GM12878 (cell line): ENCODE results near the gene RECQL5. TPM values are rescaled to one million over a fixed set of nuclear protein-coding genes. Genes with fewer than 3 reads are reported as not detected.
"Not testable (repeated sequence)": the region's sequence is repeated elsewhere in the genome, so short reads cannot be mapped to it uniquely, and the experiment has no call there.

ENCODE experiments used
- ATAC-seq: fragments of 200-7000 bp; cut with Tn5 transposase; 3 replicates; pipeline ENCODE4 v1.9.1; 2020; ENCODE audit warnings: mild to moderate bottlenecking, moderate library complexity
- BruUV-seq: library from RNA; stranded (reverse); fragments of 400-500 nt; replicated peaks from 2 replicates; lab custom pipeline; 2021; lab: Mats Ljungman, UMichigan
- CTCF ChIA-PET: fragments of 300-600 bp; sonication (Branson Sonifier 250); formaldehyde crosslinking; extraction: SDS; loops from one replicate; lab custom pipeline; 2021; ENCODE audit warnings: inconsistent platforms; lab: Yijun Ruan, JAX
- POLR2A ChIA-PET: fragments of 350-600 bp; formaldehyde crosslinking; extraction: SDS; loops from one replicate; lab custom pipeline; 2021; ENCODE audit warnings: inconsistent platforms; lab: Charles Lee
- RAD21 ChIA-PET: fragments of 300-600 bp; sonication (Branson Sonifier 250); formaldehyde crosslinking; loops from one replicate; lab custom pipeline; 2023; ENCODE audit warnings: antibody characterized with exemption; ENCODE audit not compliant: unreplicated experiment; lab: Charles Lee
- SMC1A ChIA-PET: fragments of 300-600 bp; sonication (Branson Sonifier 250); formaldehyde crosslinking; loops from one replicate; lab custom pipeline; 2023; ENCODE audit not compliant: unreplicated experiment, uncharacterized antibody; lab: Charles Lee
- DNase-seq: peaks from one replicate; pipeline ENCODE4 v3.0.0-alpha.2; 2011; ENCODE audit warnings: low read depth, low spot score
- FAIRE-seq: peaks from 3 replicates; lab custom pipeline; 2011; peaks lifted over from hg19 to GRCh38; lab: Jason Lieb, UNC
- H2AFZ ChIP-seq: 2 replicates; pipeline ENCODE4 v1.6.0; 2011; ENCODE audit warnings: low read depth, low read length, control low read depth; ENCODE audit not compliant: control insufficient read depth
- H3K27ac ChIP-seq: 2 replicates; pipeline ENCODE4 v1.5.1; 2011; ENCODE audit warnings: control low read depth; ENCODE audit not compliant: control insufficient read depth, insufficient read depth
- H3K27me3 ChIP-seq, 2 experiments: replicated peaks in 1 of 2; 2 replicates each; pipeline versions ENCODE4 v1.6.0 to v1.6.1; 2011; ENCODE audit warnings: low read length in 1 of 2; ENCODE audit not compliant: control insufficient read depth in 2 of 2, insufficient read depth in 2 of 2
- H3K36me3 ChIP-seq, 2 experiments: 2 replicates each; pipeline ENCODE4 v1.5.1; 2011; ENCODE audit warnings: low read length in 1 of 2; ENCODE audit not compliant: control insufficient read depth in 2 of 2, insufficient read depth in 2 of 2
- H3K4me1 ChIP-seq: 2 replicates; pipeline ENCODE4 v1.6.1; 2011; ENCODE audit warnings: mild to moderate bottlenecking, low read length, moderate library complexity, mixed read lengths; ENCODE audit not compliant: control insufficient read depth, insufficient read depth
- H3K4me2 ChIP-seq: 2 replicates; pipeline ENCODE4 v1.6.0; 2011; ENCODE audit warnings: control low read depth; ENCODE audit not compliant: control insufficient read depth, insufficient read depth
- H3K4me3 ChIP-seq: fragments of 200-600 bp; sonication (generic); 2 replicates; pipeline ENCODE4 v1.5.1; 2016
- H3K79me2 ChIP-seq: 2 replicates; pipeline ENCODE4 v1.6.0; 2011; ENCODE audit warnings: low read length; ENCODE audit not compliant: control insufficient read depth, insufficient read depth
- H3K9ac ChIP-seq: 2 replicates; pipeline ENCODE4 v1.8.0; 2011; ENCODE audit warnings: low read length, control low read depth, mixed read lengths; ENCODE audit not compliant: control insufficient read depth, insufficient read depth
- H3K9me3 ChIP-seq: replicated peaks from 3 replicates; pipeline ENCODE4 v1.5.1; 2011; ENCODE audit warnings: mild to moderate bottlenecking, low read length; ENCODE audit not compliant: control insufficient read depth, insufficient read depth
- H4K20me1 ChIP-seq: 2 replicates; pipeline ENCODE4 v1.6.0; 2011; ENCODE audit not compliant: control insufficient read depth, insufficient read depth
- BCL11A ChIP-seq: IDR thresholded peaks from 2 replicates; pipeline ENCODE4 v1.6.1; 2011; ENCODE audit warnings: low read depth, low read length
- BRCA1 ChIP-seq: IDR thresholded peaks from 2 replicates; pipeline ENCODE4 v1.6.1; 2011; ENCODE audit warnings: low read depth, low read length, improper control_type of control experiment
- CREM ChIP-seq: IDR thresholded peaks from 2 replicates; pipeline ENCODE4 v1.6.1; 2014; ENCODE audit warnings: antibody characterized with exemption, low read depth
- NBN ChIP-seq: fragments of 450-650 bp; IDR thresholded peaks from 2 replicates; pipeline ENCODE4 v1.6.1; 2016
- NR2F1 ChIP-seq: fragments of 450-650 bp; conservative IDR thresholded peaks from 2 replicates; pipeline ENCODE4 v1.6.1; 2017; ENCODE audit warnings: mild to moderate bottlenecking
- PAX5 ChIP-seq: IDR thresholded peaks from 2 replicates; pipeline ENCODE4 v1.6.1; 2011; ENCODE audit warnings: low read depth, low read length, borderline replicate concordance
- POLR2A ChIP-seq: IDR thresholded peaks from 2 replicates; pipeline ENCODE4 v1.6.1; 2011; ENCODE audit warnings: low read depth, mild to moderate bottlenecking, low read length
- RAD21 ChIP-seq: IDR thresholded peaks from 2 replicates; pipeline ENCODE4 v1.6.1; 2011; ENCODE audit warnings: mild to moderate bottlenecking, low read depth, low read length, moderate library complexity; ENCODE audit not compliant: insufficient read depth
- RUNX3 ChIP-seq: IDR thresholded peaks from 2 replicates; pipeline ENCODE4 v1.6.1; 2012; ENCODE audit warnings: low read length, inconsistent platforms
- SP1 ChIP-seq: IDR thresholded peaks from one replicate; pipeline ENCODE4 v1.6.1; 2011; ENCODE audit warnings: low read depth, low read length
- WGBS: methylation state at CpG from one replicate; pipeline ENCODE4 v1.1.6; 2016; ENCODE audit warnings: low lambda C conversion rate; ENCODE audit not compliant: insufficient replicate concordance, insufficient coverage; ENCODE audit errors: missing lambda C conversion rate; 5-methylcytosine and 5-hydroxymethylcytosine counted together
- in situ Hi-C: fragments of 300-500 bp; cut with MboI; formaldehyde crosslinking; loops from 9 replicates; pipeline ENCODE4 v1.14.3; 2018; ENCODE audit warnings: mixed read lengths
- intact Hi-C: fragments of 100-400 bp; cut with micrococcal nuclease; formaldehyde crosslinking; loops from one replicate; pipeline ENCODE4 v1.14.2; 2022; ENCODE audit not compliant: unreplicated experiment
- polyA plus RNA-seq, 11 experiments: library from polyadenylated mRNA; depleted of rRNA in 4 of 11; unstranded in 6 of 11; stranded (reverse) in 5 of 11; fragments of >200 nt; fragmentation: Nextera tagmentation in 4 of 11; fragmentation: Illumina TruSeq in 1 of 11; extraction: Ambion mirVana in 4 of 11; extraction: Trizol in 1 of 11; gene quantifications; 1 replicate in 1 of 11; 2 replicates in 10 of 11; pipeline versions ENCODE4 v1.2.1 to v1.2.3, GENCODE V29; 2011 to 2016; ENCODE audit warnings: inconsistent platforms in 2 of 11, missing spikeins in 2 of 11, low read depth in 1 of 11
- total RNA-seq, 4 experiments: library from RNA; depleted of rRNA in 3 of 4; stranded (reverse); fragments of >200 nt in 3 of 4; fragmentation: Illumina TruSeq in 1 of 4; extraction: Trizol in 1 of 4; gene quantifications; 2 replicates each; pipeline versions ENCODE4 v1.2.1 to v1.2.3, GENCODE V29; 2013 to 2021
- TF ChIP-seq, protein P1 (sequence below): IDR thresholded peaks from 2 replicates; pipeline ENCODE4 v1.6.1; 2012; ENCODE audit warnings: mild to moderate bottlenecking, low read depth, low read length

RECQL5 gene
- total and polyA plus RNA-seq, 10 of the 15 experiments (the other 5 are each of a cell fraction or from before 2014, with no cell fraction given), result 3.6 to 30.6 (median 20.1) TPM

DNA sequence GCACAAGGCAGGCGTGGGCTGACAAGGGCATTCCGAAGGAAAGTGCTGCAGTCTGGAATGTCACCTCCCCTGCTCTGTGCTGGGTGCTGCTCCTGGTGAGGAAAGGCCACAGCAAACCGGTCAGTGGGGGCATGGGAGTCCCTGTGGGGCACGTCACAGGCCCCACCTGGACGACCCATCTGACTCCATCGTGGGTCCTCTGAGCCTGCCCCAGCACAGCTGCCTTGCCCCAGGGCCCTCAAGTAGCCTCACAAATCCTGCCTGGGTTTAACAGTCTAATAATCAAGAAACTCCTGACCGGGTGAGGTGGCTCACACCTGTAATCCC lies 82.1 kb downstream of the RECQL5 start (continued):
- TF ChIP-seq BCL11A (no peak), BRCA1 (no peak), NR2F1 (no peak), RAD21 (no peak), RUNX3 (no peak), PAX5 (no peak), NBN (no peak), CREM (no peak), POLR2A (no peak), SP1 (no peak)
- TF ChIP-seq, protein P1, sequence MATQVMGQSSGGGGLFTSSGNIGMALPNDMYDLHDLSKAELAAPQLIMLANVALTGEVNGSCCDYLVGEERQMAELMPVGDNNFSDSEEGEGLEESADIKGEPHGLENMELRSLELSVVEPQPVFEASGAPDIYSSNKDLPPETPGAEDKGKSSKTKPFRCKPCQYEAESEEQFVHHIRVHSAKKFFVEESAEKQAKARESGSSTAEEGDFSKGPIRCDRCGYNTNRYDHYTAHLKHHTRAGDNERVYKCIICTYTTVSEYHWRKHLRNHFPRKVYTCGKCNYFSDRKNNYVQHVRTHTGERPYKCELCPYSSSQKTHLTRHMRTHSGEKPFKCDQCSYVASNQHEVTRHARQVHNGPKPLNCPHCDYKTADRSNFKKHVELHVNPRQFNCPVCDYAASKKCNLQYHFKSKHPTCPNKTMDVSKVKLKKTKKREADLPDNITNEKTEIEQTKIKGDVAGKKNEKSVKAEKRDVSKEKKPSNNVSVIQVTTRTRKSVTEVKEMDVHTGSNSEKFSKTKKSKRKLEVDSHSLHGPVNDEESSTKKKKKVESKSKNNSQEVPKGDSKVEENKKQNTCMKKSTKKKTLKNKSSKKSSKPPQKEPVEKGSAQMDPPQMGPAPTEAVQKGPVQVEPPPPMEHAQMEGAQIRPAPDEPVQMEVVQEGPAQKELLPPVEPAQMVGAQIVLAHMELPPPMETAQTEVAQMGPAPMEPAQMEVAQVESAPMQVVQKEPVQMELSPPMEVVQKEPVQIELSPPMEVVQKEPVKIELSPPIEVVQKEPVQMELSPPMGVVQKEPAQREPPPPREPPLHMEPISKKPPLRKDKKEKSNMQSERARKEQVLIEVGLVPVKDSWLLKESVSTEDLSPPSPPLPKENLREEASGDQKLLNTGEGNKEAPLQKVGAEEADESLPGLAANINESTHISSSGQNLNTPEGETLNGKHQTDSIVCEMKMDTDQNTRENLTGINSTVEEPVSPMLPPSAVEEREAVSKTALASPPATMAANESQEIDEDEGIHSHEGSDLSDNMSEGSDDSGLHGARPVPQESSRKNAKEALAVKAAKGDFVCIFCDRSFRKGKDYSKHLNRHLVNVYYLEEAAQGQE, result no peak

DNA sequence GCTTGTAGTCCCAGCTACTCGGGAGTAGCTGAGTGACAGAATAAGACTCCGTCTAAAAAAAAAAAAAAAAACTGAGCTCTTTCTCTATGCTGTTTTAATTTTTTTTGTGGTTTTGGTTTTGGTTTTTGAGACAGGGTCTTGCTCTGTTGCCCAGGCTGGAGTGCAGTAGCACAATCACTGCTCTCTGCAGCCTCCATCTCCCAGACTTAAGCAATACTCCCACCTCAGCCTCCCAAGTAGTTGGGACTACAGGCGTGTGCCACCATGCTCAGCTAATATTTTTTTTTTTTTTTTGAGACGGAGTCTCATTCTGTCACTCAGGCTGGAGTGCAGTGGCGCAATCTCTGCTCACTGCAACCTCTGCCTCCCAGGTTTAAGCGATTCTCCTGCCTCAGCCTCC lies 83.8 kb downstream of the RECQL5 start:
- H3K27ac ChIP-seq, H3K79me2 ChIP-seq, H3K4me1 ChIP-seq, DNase-seq, intact Hi-C loops, H3K4me3 ChIP-seq, in situ Hi-C loops, FAIRE-seq, H3K4me2 ChIP-seq, H4K20me1 ChIP-seq, H3K36me3 ChIP-seq, H3K27me3 ChIP-seq, ATAC-seq, RAD21 ChIA-PET, H3K9me3 ChIP-seq, H3K9ac ChIP-seq, BruUV-seq, H2AFZ ChIP-seq: not testable (repeated sequence)
- POLR2A ChIA-PET, result interaction anchor here (0.5 to 0.8 kb wide), 3 partner anchors 65 to 228 kb away, joined by 3 read pairs; no protein-coding TSS in a partner anchor
- CTCF ChIA-PET, result interaction anchor here (0.6 to 1.6 kb wide), 6 partner anchors 12 to 165 kb away, joined by 3 to 9 read pairs (median 4); partner anchors contain the start of gene TSEN54
- SMC1A ChIA-PET, result interaction anchor here (0.6 to 1.1 kb wide), 3 partner anchors 48 to 928 kb away, joined by 3 to 4 read pairs (median 4); no protein-coding TSS in a partner anchor
- 75% methylated on average over 6 of the region's 6 CpGs for WGBS
